GM12872 (cell line): Measurements from ENCODE around the gene BFSP2.

Experiments used
- TF ChIP-seq, protein P1 (sequence below): IDR thresholded peaks from 3 replicates; pipeline ENCODE4 v1.5.1; 2011; ENCODE audit warnings: low read depth, mild to moderate bottlenecking, low read length, moderate library complexity; ENCODE audit not compliant: insufficient read depth

BFSP2 gene

GRCh38 chr3:133514418-133514817 lies 114.6 kb downstream of the BFSP2 start:
- TF ChIP-seq, protein P1, sequence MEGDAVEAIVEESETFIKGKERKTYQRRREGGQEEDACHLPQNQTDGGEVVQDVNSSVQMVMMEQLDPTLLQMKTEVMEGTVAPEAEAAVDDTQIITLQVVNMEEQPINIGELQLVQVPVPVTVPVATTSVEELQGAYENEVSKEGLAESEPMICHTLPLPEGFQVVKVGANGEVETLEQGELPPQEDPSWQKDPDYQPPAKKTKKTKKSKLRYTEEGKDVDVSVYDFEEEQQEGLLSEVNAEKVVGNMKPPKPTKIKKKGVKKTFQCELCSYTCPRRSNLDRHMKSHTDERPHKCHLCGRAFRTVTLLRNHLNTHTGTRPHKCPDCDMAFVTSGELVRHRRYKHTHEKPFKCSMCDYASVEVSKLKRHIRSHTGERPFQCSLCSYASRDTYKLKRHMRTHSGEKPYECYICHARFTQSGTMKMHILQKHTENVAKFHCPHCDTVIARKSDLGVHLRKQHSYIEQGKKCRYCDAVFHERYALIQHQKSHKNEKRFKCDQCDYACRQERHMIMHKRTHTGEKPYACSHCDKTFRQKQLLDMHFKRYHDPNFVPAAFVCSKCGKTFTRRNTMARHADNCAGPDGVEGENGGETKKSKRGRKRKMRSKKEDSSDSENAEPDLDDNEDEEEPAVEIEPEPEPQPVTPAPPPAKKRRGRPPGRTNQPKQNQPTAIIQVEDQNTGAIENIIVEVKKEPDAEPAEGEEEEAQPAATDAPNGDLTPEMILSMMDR: no peak

GRCh38 chr3:133515127-133515526 lies 115.3 kb downstream of the BFSP2 start:
- TF ChIP-seq, protein P1: no peak

DNA sequence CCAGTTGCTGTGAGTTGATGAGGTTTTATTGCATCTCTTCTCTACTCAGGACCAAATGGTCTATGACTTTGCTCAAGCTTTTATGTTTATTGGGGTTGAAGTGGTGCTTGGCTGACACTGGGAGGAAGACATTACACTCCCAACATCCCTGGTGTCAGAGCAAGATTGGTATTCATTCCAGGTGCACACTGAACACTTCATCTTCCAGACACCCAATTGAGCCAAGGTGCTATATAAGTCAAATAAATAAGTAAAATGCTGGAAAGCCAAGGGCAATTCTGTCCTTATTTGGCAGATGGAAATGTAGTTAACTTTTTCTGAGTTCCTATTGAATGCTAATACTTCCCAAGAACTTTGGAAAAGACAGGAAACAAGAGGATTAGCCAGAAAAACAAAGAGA lies 120.4 kb downstream of the BFSP2 start:
- TF ChIP-seq, protein P1: no peak

DNA sequence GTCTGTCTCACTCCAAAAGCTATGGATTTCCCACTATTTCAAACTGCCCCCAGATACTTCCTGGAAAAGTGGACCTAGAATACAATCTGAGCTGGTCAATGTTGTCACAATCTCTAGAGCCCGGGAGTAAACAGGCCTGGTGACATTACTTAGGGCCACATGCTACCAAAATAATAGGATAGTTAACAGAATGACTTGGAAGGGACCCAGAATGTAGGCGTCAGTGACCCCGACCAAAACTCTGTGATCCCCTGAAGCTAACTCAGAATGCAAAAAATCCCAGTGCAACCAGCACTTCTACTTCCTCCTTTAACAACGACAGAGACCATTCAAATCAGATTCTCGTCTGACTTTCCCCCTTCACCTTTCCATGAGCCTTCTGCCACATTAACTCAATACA lies 122.1 kb downstream of the BFSP2 start:
- TF ChIP-seq, protein P1: no peak
